CD4-positive, alpha-beta T cell (primary cell): Measurements from ENCODE around the gene VEPH1. TPM values are rescaled to one million over a fixed set of nuclear protein-coding genes. Genes with fewer than 3 reads are reported as not detected.

Experiments used
- ATAC-seq: fragments of 200-7000 bp; cut with Tn5 transposase; one replicate; pipeline ENCODE4 v1.10.0; 2022; ENCODE audit warnings: mild to moderate bottlenecking; ENCODE audit not compliant: poor library complexity
- CTCF ChIA-PET: fragments of 350-600 bp; sonication (Branson Sonifier 250); formaldehyde crosslinking; loops from one replicate; lab custom pipeline; 2021; ENCODE audit warnings: antibody characterized with exemption, inconsistent platforms; lab: Charles Lee
- POLR2A ChIA-PET: fragments of 350-600 bp; sonication (Branson Sonifier 250); formaldehyde crosslinking; loops from one replicate; lab custom pipeline; 2021; ENCODE audit warnings: antibody characterized with exemption, inconsistent platforms; lab: Charles Lee
- DNase-seq, 14 experiments: peaks; one replicate each; pipeline ENCODE4 v3.0.0-alpha.2; 2013 to 2020; ENCODE audit warnings: mixed read lengths in 2 of 14
- H3K27ac ChIP-seq, 2 donors: one replicate each; pipeline versions ENCODE4 v1.5.1 to v1.7.0; 2013; ENCODE audit warnings: low read length in 2 of 2, low read depth in 1 of 2, mild to moderate bottlenecking in 1 of 2
- H3K27me3 ChIP-seq, 2 experiments: 1 replicate in 1 of 2; 2 replicates in 1 of 2; pipeline versions ENCODE4 v1.6.1 to v1.7.0; 2013; ENCODE audit warnings: low read length in 2 of 2, control low read depth in 1 of 2, mild to moderate bottlenecking in 1 of 2, moderate library complexity in 1 of 2; ENCODE audit not compliant: insufficient read depth in 2 of 2, control insufficient read depth in 1 of 2
- H3K36me3 ChIP-seq: one replicate; pipeline ENCODE4 v1.6.1; 2013; ENCODE audit warnings: low read length, control low read depth; ENCODE audit not compliant: insufficient read depth
- H3K4me1 ChIP-seq: one replicate; pipeline ENCODE4 v1.6.1; 2013; ENCODE audit warnings: low read length, control low read depth; ENCODE audit not compliant: insufficient read depth
- H3K4me3 ChIP-seq: one replicate; pipeline ENCODE4 v1.5.1; 2013; ENCODE audit warnings: mild to moderate bottlenecking, low read length, moderate library complexity
- H3K9me3 ChIP-seq, 2 experiments: 1 replicate in 1 of 2; 2 replicates in 1 of 2; pipeline versions ENCODE4 v1.6.1 to v1.7.0; 2013; ENCODE audit warnings: low read length in 2 of 2, mild to moderate bottlenecking in 2 of 2, control low read depth in 1 of 2, moderate library complexity in 1 of 2; ENCODE audit not compliant: control insufficient read depth in 1 of 2, insufficient read depth in 1 of 2
- H3K27ac Mint-ChIP-seq: one replicate; pipeline ENCODE4 v1.8.0; 2020; ENCODE audit warnings: mixed read lengths
- H3K27me3 Mint-ChIP-seq: one replicate; pipeline ENCODE4 v1.8.0; 2021; ENCODE audit warnings: mixed read lengths
- H3K36me3 Mint-ChIP-seq: one replicate; pipeline ENCODE4 v1.8.0; 2021; ENCODE audit warnings: low read depth, mixed read lengths
- H3K4me1 Mint-ChIP-seq: one replicate; pipeline ENCODE4 v1.8.0; 2021; ENCODE audit warnings: low read depth, mixed read lengths
- H3K4me3 Mint-ChIP-seq: one replicate; pipeline ENCODE4 v1.8.0; 2020; ENCODE audit warnings: mild to moderate bottlenecking, mixed read lengths
- H3K9me3 Mint-ChIP-seq: one replicate; pipeline ENCODE4 v1.8.0; 2020; ENCODE audit warnings: mixed read lengths
- CTCF ChIP-seq: fragments of 200-600 bp; IDR thresholded peaks from one replicate; pipeline ENCODE4 v1.8.0; 2022; ENCODE audit warnings: antibody characterized with exemption, mild to moderate bottlenecking
- intact Hi-C, 2 experiments: fragments of 100-400 bp; cut with DNase I in 1 of 2; cut with micrococcal nuclease in 1 of 2; formaldehyde crosslinking; loops; one replicate each; pipeline versions ENCODE4 v1.15.1 to v1.9.0; 2023 to 2025; cut with DNase I, micrococcal nuclease
- total RNA-seq, 174 experiments: library from RNA in 2 of 174; stranded (reverse) in 2 of 174; gene quantifications; one replicate each; pipeline ENCODE4 v1.2.3 and lab custom pipeline; 2021 to 2026

Gene VEPH1
- total RNA-seq, 2 experiments from 2014 or later, result not detected

GRCh38 chr3:157406394-157406793 lies 96.8 kb downstream of the VEPH1 start:
- H3K4me1 Mint-ChIP-seq, result no peaks in the 10 kb centered on the region
- H3K36me3 Mint-ChIP-seq, result no peaks in the 10 kb centered on the region
- H3K9me3 ChIP-seq, result no peaks in the 10 kb centered on the region
- no peaks in the 10 kb centered on the region for H3K27me3 Mint-ChIP-seq
- no peak overlapping the region for H3K27ac ChIP-seq
- H3K27me3 ChIP-seq, result no peaks in the 10 kb centered on the region
- ChIA-PET CTCF (no interaction called here), POLR2A (no interaction called here)
- H3K4me3 Mint-ChIP-seq, result no peak overlapping the region
- ATAC-seq (no peak), DNase-seq (no peak)
- no peaks in the 10 kb centered on the region for H3K9me3 Mint-ChIP-seq
- intact Hi-C loops, result no loop called here
- no peaks in the 10 kb centered on the region for H3K36me3 ChIP-seq
- H3K4me1 ChIP-seq, result no peaks in the 10 kb centered on the region
- TF ChIP-seq CTCF, result no peak
- H3K4me3 ChIP-seq, result no peak overlapping the region
- no peak overlapping the region for H3K27ac Mint-ChIP-seq

GRCh38 chr3:157405457-157405856 lies 97.8 kb downstream of the VEPH1 start:
- no peaks in the 10 kb centered on the region for H3K9me3 Mint-ChIP-seq
- Histone ChIP-seq H3K9me3 (no peaks in the 10 kb centered on the region), H3K4me3 (no peak overlapping the region), H3K4me1 (no peaks in the 10 kb centered on the region), H3K27me3 (no peaks in the 10 kb centered on the region), H3K36me3 (no peaks in the 10 kb centered on the region), H3K27ac (no peak overlapping the region)
- ChIA-PET CTCF (no interaction called here), POLR2A (no interaction called here)
- ATAC-seq (no peak), DNase-seq (no peak)
- H3K27me3 Mint-ChIP-seq, result no peaks in the 10 kb centered on the region
- TF ChIP-seq CTCF, result no peak
- H3K27ac Mint-ChIP-seq, result no peak overlapping the region
- intact Hi-C loops, result no loop called here
- H3K4me1 Mint-ChIP-seq, result no peaks in the 10 kb centered on the region
- no peaks in the 10 kb centered on the region for H3K36me3 Mint-ChIP-seq
- no peak overlapping the region for H3K4me3 Mint-ChIP-seq

- no peaks in the 10 kb centered on the region for H3K27me3 ChIP-seq
- no peaks in the 10 kb centered on the region for H3K36me3 ChIP-seq
- ChIA-PET CTCF (no interaction called here), POLR2A (no interaction called here)
- Mint-ChIP-seq H3K9me3 (no peaks in the 10 kb centered on the region), H3K27me3 (no peaks in the 10 kb centered on the region), H3K27ac (no peak overlapping the region), H3K4me3 (no peak overlapping the region), H3K36me3 (no peaks in the 10 kb centered on the region), H3K4me1 (no peaks in the 10 kb centered on the region)
- no peak for ATAC-seq
- no peak for DNase-seq
- H3K27ac ChIP-seq, result no peak overlapping the region
- no peaks in the 10 kb centered on the region for H3K4me1 ChIP-seq
- no peak overlapping the region for H3K4me3 ChIP-seq
- H3K9me3 ChIP-seq, result no peaks in the 10 kb centered on the region
- no peak for TF ChIP-seq CTCF
- intact Hi-C loops, result no loop called here
These were observed 98.8 kb downstream of the VEPH1 start for GRCh38 chr3:157404381-157404780.
